ENCODE measurements around the gene ROCK1.
"Not testable (repeated sequence)": the region's sequence is repeated elsewhere in the genome, so short reads cannot be mapped to it uniquely, and the experiment has no call there.

The ROCK1 gene

GRCh38 chr18:21000667-21001066 lies 110.9 kb downstream of the ROCK1 start:
- Mint-ChIP-seq H3K9me3 (no peaks in the 10 kb centered on the region), H3K27me3 (no peaks in the 10 kb centered on the region), H3K4me1 (ENCODE audit: low read depth in 2 of 2) (peaks cover 25 to 37% of the 10 kb centered on the region in 2 donors), H3K27ac (peak overlapping the region in 1 of 2 donors; percentile 12), H3K36me3 (ENCODE audit: insufficient read depth) (peaks cover 77% of the 10 kb centered on the region), H3K4me3 (no peak overlapping the region)
- DNase-seq (no peak), ATAC-seq (replicated peaks) (no peak)

GRCh38 chr18:20997371-20997770 lies 114.2 kb downstream of the ROCK1 start:
- H3K36me3 Mint-ChIP-seq (ENCODE audit: insufficient read depth), result peaks cover 56% of the 10 kb centered on the region
- no peaks in the 10 kb centered on the region for H3K27me3 Mint-ChIP-seq
- DNase-seq (no peak), ATAC-seq (replicated peaks) (no peak)
- peaks cover 29 to 41% of the 10 kb centered on the region in 2 donors for H3K4me1 Mint-ChIP-seq (ENCODE audit: low read depth in 2 of 2)
- H3K9me3 Mint-ChIP-seq, result no peaks in the 10 kb centered on the region
- H3K27ac Mint-ChIP-seq, result peak overlapping the region in 1 of 2 donors; percentile 78
- H3K4me3 Mint-ChIP-seq, result no peak overlapping the region

- H3K4me3 Mint-ChIP-seq, result no peak overlapping the region
- DNase-seq (no peak), ATAC-seq (replicated peaks) (no peak)
- H3K9me3 Mint-ChIP-seq, result no peaks in the 10 kb centered on the region
- H3K4me1 Mint-ChIP-seq (ENCODE audit: low read depth in 2 of 2), result peaks cover 29 to 39% of the 10 kb centered on the region in 2 donors
- H3K27me3 Mint-ChIP-seq, result no peaks in the 10 kb centered on the region
- H3K27ac Mint-ChIP-seq, result peak overlapping the region; percentile 78 to 79
- peaks cover 55% of the 10 kb centered on the region for H3K36me3 Mint-ChIP-seq (ENCODE audit: insufficient read depth)
Observed at GRCh38 chr18:20996418-20996817, 115.2 kb downstream of the ROCK1 start.

GRCh38 chr18:20988726-20989125 lies 122.9 kb downstream of the ROCK1 start:
- H3K36me3 Mint-ChIP-seq (ENCODE audit: insufficient read depth), result peaks cover 78% of the 10 kb centered on the region
- H3K4me3 Mint-ChIP-seq, result no peak overlapping the region
- H3K27me3 Mint-ChIP-seq, result no peaks in the 10 kb centered on the region
- peaks cover 2 to 4% of the 10 kb centered on the region in 2 donors for H3K4me1 Mint-ChIP-seq (ENCODE audit: low read depth in 2 of 2)
- DNase-seq, result no peak
- peak overlapping the region in 1 of 2 donors; percentile 54 for H3K27ac Mint-ChIP-seq
- ATAC-seq (replicated peaks), result no peak
- H3K9me3 Mint-ChIP-seq, result no peaks in the 10 kb centered on the region

GRCh38 chr18:20975077-20975476 lies 136.5 kb downstream of the ROCK1 start:
- Mint-ChIP-seq H3K36me3 (ENCODE audit: insufficient read depth) (peaks cover 49% of the 10 kb centered on the region), H3K4me1 (ENCODE audit: low read depth in 2 of 2) (peaks cover 4 to 23% of the 10 kb centered on the region in 2 donors), H3K27ac (no peak overlapping the region), H3K9me3 (no peaks in the 10 kb centered on the region), H3K27me3 (no peaks in the 10 kb centered on the region), H3K4me3 (no peak overlapping the region)
- ATAC-seq (replicated peaks) (no peak), DNase-seq (no peak)

- no peaks in the 10 kb centered on the region for H3K27me3 Mint-ChIP-seq
- DNase-seq (peak in 1 of 3 experiments; percentile 8), ATAC-seq (replicated peaks) (peak; percentile 51)
- no peaks in the 10 kb centered on the region for H3K9me3 Mint-ChIP-seq
- H3K4me3 Mint-ChIP-seq, result no peak overlapping the region
- no peak overlapping the region for H3K27ac Mint-ChIP-seq
- H3K36me3 Mint-ChIP-seq (ENCODE audit: insufficient read depth), result peaks cover 55% of the 10 kb centered on the region
- peaks cover 0 to 10% of the 10 kb centered on the region in 2 donors for H3K4me1 Mint-ChIP-seq (ENCODE audit: low read depth in 2 of 2)
Observed at GRCh38 chr18:20971886-20972267, 139.7 kb downstream of the ROCK1 start.

GRCh38 chr18:20966795-20967194 lies 144.8 kb downstream of the ROCK1 start:
- H3K4me3 Mint-ChIP-seq, result no peak overlapping the region
- H3K27me3 Mint-ChIP-seq, result no peaks in the 10 kb centered on the region
- H3K4me1 Mint-ChIP-seq (ENCODE audit: low read depth in 2 of 2), result peaks cover 0 to 5% of the 10 kb centered on the region in 2 donors
- no peak overlapping the region for H3K27ac Mint-ChIP-seq
- ATAC-seq (replicated peaks) (no peak), DNase-seq (no peak)
- no peaks in the 10 kb centered on the region for H3K9me3 Mint-ChIP-seq
- peaks cover 49% of the 10 kb centered on the region for H3K36me3 Mint-ChIP-seq (ENCODE audit: insufficient read depth)

GRCh38 chr18:20963027-20963426 lies 148.6 kb downstream of the ROCK1 start:
- H3K27ac Mint-ChIP-seq, result no peak overlapping the region
- no peak overlapping the region for H3K4me3 Mint-ChIP-seq
- no peaks in the 10 kb centered on the region for H3K9me3 Mint-ChIP-seq
- ATAC-seq (replicated peaks) (no peak), DNase-seq (no peak)
- H3K36me3 Mint-ChIP-seq (ENCODE audit: insufficient read depth), result peaks cover 43% of the 10 kb centered on the region
- H3K27me3 Mint-ChIP-seq, result no peaks in the 10 kb centered on the region
- H3K4me1 Mint-ChIP-seq (ENCODE audit: low read depth in 2 of 2), result peaks cover 0 to 4% of the 10 kb centered on the region in 2 donors

GRCh38 chr18:20960735-20961134 lies 150.9 kb downstream of the ROCK1 start:
- peaks cover 32% of the 10 kb centered on the region for H3K36me3 Mint-ChIP-seq (ENCODE audit: insufficient read depth)
- H3K9me3 Mint-ChIP-seq, result no peaks in the 10 kb centered on the region
- H3K27ac Mint-ChIP-seq, result peak overlapping the region; percentile 4 to 28
- H3K4me3 Mint-ChIP-seq, result no peak overlapping the region
- no peak for ATAC-seq (replicated peaks)
- DNase-seq, result no peak
- H3K27me3 Mint-ChIP-seq, result no peaks in the 10 kb centered on the region
- H3K4me1 Mint-ChIP-seq (ENCODE audit: low read depth in 2 of 2), result no peaks in the 10 kb centered on the region

GRCh38 chr18:20950827-20951226 lies 160.8 kb downstream of the ROCK1 start:
- H3K27ac Mint-ChIP-seq, result peak overlapping the region in 1 of 2 donors; percentile 72

More at GRCh38 chr18:20950827-20951226, 160.8 kb downstream of the ROCK1 start:
- peaks cover 26% of the 10 kb centered on the region for H3K36me3 Mint-ChIP-seq (ENCODE audit: insufficient read depth)
- H3K4me1 Mint-ChIP-seq (ENCODE audit: low read depth in 2 of 2); H3K4me3 Mint-ChIP-seq; ATAC-seq (replicated peaks); H3K27me3 Mint-ChIP-seq; DNase-seq; H3K9me3 Mint-ChIP-seq: not testable (repeated sequence)

All from effector memory CD8-positive, alpha-beta T cell (primary cell).